ENCODE data around the gene RNASE1. TPM values are rescaled to one million over a fixed set of nuclear protein-coding genes. Genes with fewer than 3 reads are reported as not detected.

RNASE1 gene
- total and polyA plus RNA-seq, 7 experiments from 2014 or later, result 1.8 to 19.0 (median 15.5) TPM; not detected in 4

DNA sequence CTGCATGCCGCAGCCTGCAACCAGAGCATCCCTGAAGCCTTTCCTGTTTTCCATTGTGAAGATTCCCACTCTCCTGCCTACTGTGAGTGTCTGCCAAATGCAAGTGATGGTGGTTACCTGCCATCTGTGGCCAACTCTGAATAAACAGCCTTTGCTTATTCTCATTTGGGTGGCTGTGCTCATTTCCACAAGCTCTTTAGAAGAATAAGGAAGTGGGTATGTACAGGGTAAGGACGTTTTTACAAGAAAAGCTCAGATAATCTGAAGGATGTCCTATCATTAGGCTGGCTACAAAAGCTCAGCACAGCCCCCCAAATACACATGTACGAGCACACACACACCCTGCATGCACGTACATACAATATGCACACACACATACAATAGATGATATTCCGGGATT lies 7.3 kb upstream of the RNASE1 start:
- Mint-ChIP-seq H3K27ac (no peak overlapping the region), H3K36me3 (no peaks in the 10 kb centered on the region), H3K27me3 (peaks cover 0 to 27% (median 0%) of the 10 kb centered on the region in 5 donors), H3K4me3 (no peak overlapping the region), H3K9me3 (no peaks in the 10 kb centered on the region), H3K4me1 (no peaks in the 10 kb centered on the region)
- no peak overlapping the region for H3K27ac ChIP-seq (ENCODE audit: low read depth, low read length)
- CTCF ChIA-PET, result no interaction called here
- intact Hi-C loops (cut with micrococcal nuclease), result no loop called here
- DNase-seq (no peak), ATAC-seq (no peak)
- no peaks in the 10 kb centered on the region for H3K9me3 ChIP-seq (ENCODE audit: control insufficient read depth in 2 of 3, low read length in 3 of 3)
- H3K27me3 ChIP-seq (ENCODE audit: control insufficient read depth in 2 of 2, insufficient read depth in 2 of 2, low read length in 2 of 2), result no peaks in the 10 kb centered on the region
- no peak overlapping the region for H3K4me3 ChIP-seq (ENCODE audit: low read length)
- POLR2A ChIA-PET, result no interaction called here
- no peaks in the 10 kb centered on the region for H3K36me3 ChIP-seq (ENCODE audit: control insufficient read depth in 2 of 3, insufficient read depth in 3 of 3, low read length in 3 of 3)
- H3K4me1 ChIP-seq (ENCODE audit: control insufficient read depth in 2 of 2, insufficient read depth in 2 of 2, low read length in 2 of 2), result no peaks in the 10 kb centered on the region

DNA sequence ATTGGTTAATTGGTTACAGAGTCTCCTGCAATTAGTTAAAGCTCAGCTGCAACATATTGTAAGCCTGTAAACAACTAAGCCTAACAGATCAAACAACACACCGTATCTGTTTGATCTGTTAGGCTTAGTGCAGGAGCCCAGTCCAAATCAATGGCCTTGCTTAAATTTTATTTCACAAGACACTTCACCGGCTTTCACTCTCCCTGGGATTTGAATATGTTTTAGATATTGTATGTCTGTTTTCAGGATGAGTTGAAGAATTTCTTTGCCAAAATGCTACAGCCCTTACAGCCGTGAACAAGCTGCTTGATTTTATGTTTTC lies 5.5 kb upstream of the RNASE1 start:
- POLR2A ChIA-PET, result no interaction called here
- H3K27me3 ChIP-seq (ENCODE audit: control insufficient read depth in 2 of 2, insufficient read depth in 2 of 2, low read length in 2 of 2), result no peaks in the 10 kb centered on the region
- CTCF ChIA-PET, result no interaction called here
- Mint-ChIP-seq H3K4me3 (no peak overlapping the region), H3K36me3 (no peaks in the 10 kb centered on the region), H3K9me3 (no peaks in the 10 kb centered on the region), H3K4me1 (no peaks in the 10 kb centered on the region), H3K27me3 (peaks cover 0 to 29% (median 0%) of the 10 kb centered on the region in 5 donors), H3K27ac (no peak overlapping the region)
- no peak for DNase-seq
- no peaks in the 10 kb centered on the region for H3K36me3 ChIP-seq (ENCODE audit: control insufficient read depth in 2 of 3, insufficient read depth in 3 of 3, low read length in 3 of 3)
- no peak for ATAC-seq
- H3K9me3 ChIP-seq (ENCODE audit: control insufficient read depth in 2 of 3, low read length in 3 of 3), result no peaks in the 10 kb centered on the region
- intact Hi-C loops (cut with micrococcal nuclease), result no loop called here
- H3K27ac ChIP-seq (ENCODE audit: low read depth, low read length), result no peak overlapping the region
- no peaks in the 10 kb centered on the region for H3K4me1 ChIP-seq (ENCODE audit: control insufficient read depth in 2 of 2, insufficient read depth in 2 of 2, low read length in 2 of 2)
- H3K4me3 ChIP-seq (ENCODE audit: low read length), result no peak overlapping the region

DNA sequence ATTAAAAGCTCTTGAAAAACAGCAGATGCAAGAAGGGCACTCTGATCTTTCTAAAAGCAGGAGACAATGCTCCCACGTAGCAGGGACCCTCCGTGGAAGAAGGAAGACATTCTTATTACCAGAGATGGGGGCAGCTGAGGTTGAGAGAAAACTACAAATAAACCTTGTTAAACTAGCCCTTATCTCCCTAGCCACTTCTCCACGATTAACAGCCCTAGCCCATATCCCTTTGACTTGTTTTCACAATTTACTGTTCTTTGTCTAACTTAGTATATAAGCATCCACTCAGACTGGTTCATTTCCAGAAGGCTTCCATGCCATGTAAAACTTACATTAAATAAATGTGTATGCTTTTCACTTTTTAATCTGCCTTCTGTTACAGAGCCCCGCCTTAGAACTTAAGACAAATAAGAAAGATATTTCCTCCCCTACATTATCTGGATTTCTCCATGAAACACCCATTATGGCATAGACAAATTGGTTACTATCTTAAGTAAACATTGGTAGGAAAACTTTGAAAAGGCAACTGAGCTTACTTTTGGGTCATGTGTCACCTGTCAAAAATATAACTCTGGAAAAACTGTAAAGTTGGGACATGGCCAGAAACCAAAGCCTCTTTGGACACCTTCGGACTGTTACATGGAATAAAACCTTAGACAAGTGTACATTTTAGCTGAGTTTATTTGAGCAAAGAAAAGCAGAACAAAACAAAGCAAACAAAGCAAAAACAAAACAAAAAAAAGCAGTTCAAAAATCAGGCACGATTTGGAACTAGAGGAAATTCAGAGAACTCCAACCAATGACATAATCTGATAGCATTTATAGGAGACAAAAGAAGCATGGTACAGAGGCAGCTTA lies 4.9 kb upstream of the RNASE1 start:
- peaks cover 0 to 2% (median 0%) of the 10 kb centered on the region in 7 donors for H3K4me1 Mint-ChIP-seq
- H3K27ac Mint-ChIP-seq, result no peak overlapping the region
- intact Hi-C loops (cut with micrococcal nuclease), result no loop called here
- H3K27me3 Mint-ChIP-seq, result peaks cover 0 to 31% (median 0%) of the 10 kb centered on the region in 5 donors
- Histone ChIP-seq H3K27ac (ENCODE audit: low read depth, low read length) (no peak overlapping the region), H3K27me3 (ENCODE audit: control insufficient read depth in 2 of 2, insufficient read depth in 2 of 2, low read length in 2 of 2) (no peaks in the 10 kb centered on the region), H3K9me3 (ENCODE audit: control insufficient read depth in 2 of 3, low read length in 3 of 3) (no peaks in the 10 kb centered on the region), H3K36me3 (ENCODE audit: control insufficient read depth in 2 of 3, insufficient read depth in 3 of 3, low read length in 3 of 3) (no peaks in the 10 kb centered on the region), H3K4me1 (ENCODE audit: control insufficient read depth in 2 of 2, insufficient read depth in 2 of 2, low read length in 2 of 2) (no peaks in the 10 kb centered on the region), H3K4me3 (ENCODE audit: low read length) (no peak overlapping the region)
- no peak overlapping the region for H3K4me3 Mint-ChIP-seq
- no peaks in the 10 kb centered on the region for H3K36me3 Mint-ChIP-seq
- no peak for ATAC-seq
- ChIA-PET CTCF (no interaction called here), POLR2A (no interaction called here)
- no peak for DNase-seq
- no peaks in the 10 kb centered on the region for H3K9me3 Mint-ChIP-seq

DNA sequence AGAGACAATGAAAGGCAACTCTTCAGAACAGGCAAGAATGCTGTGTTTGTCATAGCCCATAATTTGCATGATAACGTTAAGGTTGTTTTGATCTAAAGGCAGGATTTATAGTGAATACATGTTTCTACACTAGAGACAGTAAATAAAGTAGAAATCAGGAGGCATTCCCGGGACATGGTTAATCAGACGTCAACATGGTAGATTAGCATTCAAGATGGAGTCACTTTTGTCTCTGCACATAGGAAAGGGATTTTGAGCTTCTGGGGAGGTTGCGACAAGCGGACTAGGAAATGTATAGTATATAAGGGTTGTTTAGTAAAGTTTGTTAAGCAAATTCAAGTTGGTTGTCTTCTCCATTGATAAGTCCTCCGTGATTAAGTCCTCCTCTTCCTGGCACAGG lies 2.8 kb upstream of the RNASE1 start:
- H3K4me3 ChIP-seq (ENCODE audit: low read length), result no peak overlapping the region
- ChIA-PET POLR2A (no interaction called here), CTCF (no interaction called here)
- H3K9me3 Mint-ChIP-seq, result peaks cover 0 to 2% (median 0%) of the 10 kb centered on the region in 11 donors
- no peak overlapping the region for H3K27ac ChIP-seq (ENCODE audit: low read depth, low read length)
- DNase-seq (no peak), ATAC-seq (no peak)
- H3K36me3 ChIP-seq (ENCODE audit: control insufficient read depth in 2 of 3, insufficient read depth in 3 of 3, low read length in 3 of 3), result no peaks in the 10 kb centered on the region
- H3K27me3 Mint-ChIP-seq, result peaks cover 0 to 41% (median 17%) of the 10 kb centered on the region in 5 donors
- H3K27ac Mint-ChIP-seq, result no peak overlapping the region
- no peaks in the 10 kb centered on the region for H3K4me1 ChIP-seq (ENCODE audit: control insufficient read depth in 2 of 2, insufficient read depth in 2 of 2, low read length in 2 of 2)
- intact Hi-C loops (cut with micrococcal nuclease), result no loop called here
- no peaks in the 10 kb centered on the region for H3K36me3 Mint-ChIP-seq
- peaks cover 0 to 10% (median 6%) of the 10 kb centered on the region in 7 donors for H3K4me1 Mint-ChIP-seq
- H3K9me3 ChIP-seq (ENCODE audit: control insufficient read depth in 2 of 3, low read length in 3 of 3), result no peaks in the 10 kb centered on the region
- no peak overlapping the region for H3K4me3 Mint-ChIP-seq
- no peaks in the 10 kb centered on the region for H3K27me3 ChIP-seq (ENCODE audit: control insufficient read depth in 2 of 2, insufficient read depth in 2 of 2, low read length in 2 of 2)

DNA sequence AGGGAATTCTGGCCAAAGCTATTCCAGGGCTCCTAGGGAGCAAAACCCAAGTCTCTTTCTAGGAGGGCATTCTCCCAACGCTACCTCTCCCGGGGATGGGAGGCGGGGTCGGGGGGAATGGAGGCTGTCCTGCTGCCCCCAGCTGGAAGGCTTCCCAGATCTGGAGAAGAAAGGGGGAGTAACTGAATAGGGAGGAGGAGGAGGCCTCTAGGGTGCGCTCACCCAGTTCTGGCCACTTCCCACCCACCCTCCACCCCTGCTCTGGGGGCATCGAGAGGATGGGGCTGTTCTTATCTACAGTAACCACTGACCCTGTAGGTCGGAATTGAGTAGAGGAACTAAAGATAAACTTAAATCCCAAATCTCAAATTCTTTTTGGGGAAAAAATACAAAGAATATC lies 579 bp upstream of the RNASE1 start:
- no peak for ATAC-seq
- H3K27me3 Mint-ChIP-seq, result peaks cover 0 to 38% (median 17%) of the 10 kb centered on the region in 5 donors
- no peak overlapping the region for H3K4me3 Mint-ChIP-seq
- CTCF ChIA-PET, result no interaction called here
- Histone ChIP-seq H3K27ac (ENCODE audit: low read depth, low read length) (no peak overlapping the region), H3K36me3 (ENCODE audit: control insufficient read depth in 2 of 3, insufficient read depth in 3 of 3, low read length in 3 of 3) (no peaks in the 10 kb centered on the region), H3K9me3 (ENCODE audit: control insufficient read depth in 2 of 3, low read length in 3 of 3) (no peaks in the 10 kb centered on the region), H3K4me1 (ENCODE audit: control insufficient read depth in 2 of 2, insufficient read depth in 2 of 2, low read length in 2 of 2) (peaks cover 0 to 6% of the 10 kb centered on the region in 2 donors), H3K27me3 (ENCODE audit: control insufficient read depth in 2 of 2, insufficient read depth in 2 of 2, low read length in 2 of 2) (no peaks in the 10 kb centered on the region), H3K4me3 (ENCODE audit: low read length) (no peak overlapping the region)
- H3K36me3 Mint-ChIP-seq, result no peaks in the 10 kb centered on the region
- no peak overlapping the region for H3K27ac Mint-ChIP-seq
- H3K9me3 Mint-ChIP-seq, result peaks cover 0 to 2% (median 0%) of the 10 kb centered on the region in 11 donors
- H3K4me1 Mint-ChIP-seq, result peaks cover 0 to 22% (median 11%) of the 10 kb centered on the region in 7 donors
- intact Hi-C loops (cut with micrococcal nuclease), result no loop called here
- POLR2A ChIA-PET, result no interaction called here
- DNase-seq, result no peak

DNA sequence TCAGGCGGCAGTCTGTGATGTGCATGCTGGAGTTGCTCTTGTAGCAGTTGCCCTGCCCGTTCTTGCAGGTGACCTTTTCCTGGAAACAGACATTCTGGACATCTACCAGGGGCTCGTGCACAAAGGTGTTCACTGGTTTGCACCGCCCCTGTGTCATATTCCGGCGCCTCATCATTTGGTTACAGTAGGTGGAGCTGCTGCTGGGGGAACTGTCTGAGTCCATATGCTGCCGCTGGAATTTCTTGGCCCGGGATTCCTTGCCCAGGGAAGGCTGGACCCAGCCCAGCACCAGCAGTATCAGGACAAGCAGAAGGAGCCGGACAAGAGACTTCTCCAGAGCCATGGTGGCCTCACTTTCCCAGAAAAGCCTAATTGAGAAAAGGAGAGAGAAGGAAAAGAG lies 918 bp downstream of the RNASE1 start:
- peaks cover 0 to 22% (median 11%) of the 10 kb centered on the region in 7 donors for H3K4me1 Mint-ChIP-seq
- H3K9me3 Mint-ChIP-seq, result peaks cover 0 to 2% (median 0%) of the 10 kb centered on the region in 11 donors
- Histone ChIP-seq H3K4me3 (ENCODE audit: low read length) (no peak overlapping the region), H3K27me3 (ENCODE audit: control insufficient read depth in 2 of 2, insufficient read depth in 2 of 2, low read length in 2 of 2) (no peaks in the 10 kb centered on the region), H3K27ac (ENCODE audit: low read depth, low read length) (no peak overlapping the region), H3K9me3 (ENCODE audit: control insufficient read depth in 2 of 3, low read length in 3 of 3) (no peaks in the 10 kb centered on the region), H3K36me3 (ENCODE audit: control insufficient read depth in 2 of 3, insufficient read depth in 3 of 3, low read length in 3 of 3) (no peaks in the 10 kb centered on the region), H3K4me1 (ENCODE audit: control insufficient read depth in 2 of 2, insufficient read depth in 2 of 2, low read length in 2 of 2) (peaks cover 0 to 6% of the 10 kb centered on the region in 2 donors)
- H3K27ac Mint-ChIP-seq, result no peak overlapping the region
- peaks cover 0 to 31% (median 17%) of the 10 kb centered on the region in 5 donors for H3K27me3 Mint-ChIP-seq
- intact Hi-C loops (cut with micrococcal nuclease), result no loop called here
- H3K4me3 Mint-ChIP-seq, result no peak overlapping the region
- ATAC-seq (no peak), DNase-seq (no peak)
- CTCF ChIA-PET, result no interaction called here
- POLR2A ChIA-PET, result no interaction called here
- no peaks in the 10 kb centered on the region for H3K36me3 Mint-ChIP-seq
